NOMO-1 treated with dmso at 0.1 percent for 144 hours (cell line): ENCODE results near the gene TYW3.

Source experiments
- DNase-seq: peaks from one replicate; lab custom pipeline; 2025; ENCODE audit not compliant: unreplicated experiment; lab: John Stamatoyannopoulos, UW

TYW3 gene

GRCh38 chr1:74732960-74733603 is at the start of gene TYW3, which contains the start of gene CRYZ:
Gene TYW3 (plus strand): TSS chr1:74733152. CDS start chr1:74733245, 93 bp downstream.
Gene CRYZ (minus strand): TSS chr1:74733050. CDS start chr1:74724821, 8,229 bp downstream.
- DNase-seq, result peak; percentile 89

DNA sequence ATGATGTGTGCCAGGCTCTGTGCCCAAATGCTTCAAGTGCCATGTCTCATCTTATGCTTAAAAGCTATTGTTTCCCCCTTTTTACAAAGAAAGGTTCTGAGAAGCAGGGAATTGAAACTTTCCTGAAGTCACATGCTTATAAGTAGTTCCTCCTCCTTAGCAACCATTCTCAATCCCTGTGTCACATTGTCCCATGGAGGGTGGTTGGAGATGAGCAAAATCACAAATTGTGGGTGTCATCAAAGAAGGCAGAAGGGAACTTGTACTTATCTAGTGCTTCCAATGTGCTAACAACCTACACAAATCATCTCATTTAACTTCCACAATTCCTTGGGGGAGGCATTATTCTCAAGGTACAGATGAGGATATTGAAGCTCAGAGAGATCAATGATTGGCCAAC is 49.3 kb upstream of the TYW3 start:
- DNase-seq, result no peak

DNA sequence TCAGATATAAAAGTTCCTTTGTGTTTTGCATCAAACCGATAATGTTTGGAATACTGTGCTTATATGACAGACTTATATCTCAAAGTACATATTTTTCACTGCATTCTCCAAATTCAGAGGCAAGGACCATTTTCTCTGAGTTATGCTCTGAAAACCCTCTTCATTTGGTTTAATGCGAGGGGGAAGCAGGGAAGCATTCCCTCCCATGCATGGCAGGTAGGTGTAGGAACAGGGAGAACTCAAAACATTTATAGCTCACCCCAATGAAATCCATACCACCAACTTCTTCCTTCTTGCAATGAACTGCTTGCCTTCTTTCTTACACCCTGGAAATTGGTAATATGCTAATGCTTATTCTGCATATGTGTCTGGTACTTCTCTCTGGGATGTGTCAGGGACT is 48.7 kb upstream of the TYW3 start:
- no peak for DNase-seq

DNA sequence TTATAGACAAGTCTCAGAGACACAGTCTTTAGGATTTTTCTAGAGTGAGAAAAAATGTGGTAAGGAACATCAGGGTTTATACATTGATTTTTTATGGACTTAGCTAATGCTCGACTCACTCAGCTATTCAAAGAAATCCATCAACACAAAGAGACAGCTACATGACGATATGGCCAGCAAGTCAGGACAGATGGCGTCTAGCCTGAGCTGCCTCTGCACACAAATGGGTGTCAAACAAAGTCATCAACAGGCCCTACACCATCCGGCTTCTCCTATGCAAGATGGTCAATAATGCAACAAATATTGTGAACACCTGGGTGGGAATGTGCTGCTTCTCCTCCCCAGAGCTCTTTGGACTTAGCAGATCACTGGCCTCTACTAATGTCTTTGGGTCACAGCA is 46.0 kb upstream of the TYW3 start:
- DNase-seq, result no peak

DNA sequence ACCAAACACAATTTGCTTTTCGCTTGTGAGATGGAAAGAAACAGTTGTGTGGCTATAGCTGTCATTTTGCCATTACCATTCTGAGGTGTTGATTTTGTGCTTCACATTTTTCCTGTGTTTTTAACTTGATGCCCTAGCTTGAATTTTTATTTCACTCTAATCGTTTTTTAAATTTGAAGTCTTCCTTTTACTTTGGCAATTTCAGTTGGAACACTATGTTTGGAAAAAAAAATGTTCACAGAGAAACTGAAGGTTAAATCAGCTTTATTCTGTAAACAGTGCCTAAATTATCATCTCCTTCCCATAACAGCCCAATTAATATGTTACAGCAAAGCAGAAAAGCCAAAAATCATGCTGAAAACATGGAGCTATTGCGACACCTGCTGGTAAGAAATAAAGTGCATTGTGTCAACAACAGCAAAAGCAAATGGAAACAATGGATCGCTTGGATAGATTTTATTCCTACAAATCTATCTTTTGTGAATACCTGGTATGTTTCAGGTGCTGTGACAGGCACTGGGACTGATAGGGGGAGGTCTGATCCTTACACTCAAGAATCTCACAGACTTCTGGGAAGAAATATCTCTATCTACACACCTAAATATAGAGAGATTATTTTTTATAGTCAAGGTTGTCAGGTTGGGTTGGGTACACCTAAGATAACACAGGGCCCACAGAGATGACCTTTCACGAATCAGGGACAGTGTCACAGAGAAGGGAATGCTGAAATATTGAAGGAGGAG is 43.2 kb upstream of the TYW3 start:
- DNase-seq, result no peak

- no peak for DNase-seq
Observed at GRCh38 chr1:74690364-74690696, 42.6 kb upstream of the TYW3 start.

GRCh38 chr1:74690909-74691308 is 42.0 kb upstream of the TYW3 start:
- DNase-seq, result no peak

- DNase-seq, result no peak
Observed at GRCh38 chr1:74693473-74693872, 39.5 kb upstream of the TYW3 start.

GRCh38 chr1:74697832-74698231 is 35.1 kb upstream of the TYW3 start:
- no peak for DNase-seq

- DNase-seq, result no peak
Observed at GRCh38 chr1:74699331-74699730, 33.6 kb upstream of the TYW3 start.

- DNase-seq, result no peak
Observed at GRCh38 chr1:74703386-74704182, 29.4 kb upstream of the TYW3 start.

- DNase-seq, result no peak
Observed at GRCh38 chr1:74712881-74713280, 20.1 kb upstream of the TYW3 start.

GRCh38 chr1:74713849-74714248 is 19.1 kb upstream of the TYW3 start:
- no peak for DNase-seq

DNA sequence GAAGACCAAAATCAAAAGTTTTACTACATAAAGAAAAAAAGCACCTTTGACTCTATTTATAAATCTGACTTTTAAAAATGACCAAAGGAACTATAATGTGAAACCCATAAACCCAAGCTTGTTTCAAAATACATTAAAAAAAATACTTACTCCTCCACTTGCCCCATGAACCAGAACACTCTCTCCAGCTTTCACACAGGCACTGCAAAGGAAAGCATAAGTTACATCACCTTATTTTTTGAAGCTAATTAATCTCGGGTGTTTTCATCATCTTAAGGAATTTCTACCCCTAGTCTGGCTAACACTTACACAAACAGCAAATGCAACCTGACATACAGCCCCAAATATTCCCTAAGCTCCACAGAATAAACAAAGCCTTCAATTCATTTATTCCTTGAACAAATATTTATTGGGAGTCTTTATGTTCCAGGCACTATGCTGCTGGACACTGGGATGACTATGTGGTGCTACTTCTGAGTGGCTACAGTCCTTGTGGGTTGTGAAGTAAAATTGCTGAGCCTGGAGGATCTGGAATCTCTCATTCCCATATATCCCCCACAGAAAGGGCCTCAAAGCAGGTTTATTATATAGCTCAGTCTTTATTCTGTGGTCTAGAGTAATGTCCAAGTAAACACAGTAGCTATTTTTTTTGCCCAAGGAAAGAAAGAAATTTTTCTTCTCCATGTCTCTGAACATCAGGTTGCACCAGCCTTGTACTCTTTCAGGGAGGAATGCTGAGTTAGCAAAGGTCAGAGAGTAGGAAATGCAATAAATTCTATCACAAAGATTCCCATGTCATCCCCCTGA is 18.3 kb upstream of the TYW3 start:
- DNase-seq, result no peak

DNA sequence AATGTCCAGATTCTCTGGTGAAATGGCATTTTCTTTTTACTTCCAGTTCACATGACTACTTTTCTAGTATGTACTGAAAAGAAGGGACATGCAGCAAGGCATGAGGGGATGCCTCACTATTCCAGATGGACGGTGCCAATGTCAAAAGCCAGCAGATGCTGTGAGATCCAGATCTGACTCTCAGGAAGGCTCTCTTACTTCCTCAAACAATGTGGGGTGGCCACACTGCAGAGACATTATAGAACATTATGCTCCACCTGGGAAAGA is 17.8 kb upstream of the TYW3 start:
- DNase-seq, result no peak

DNA sequence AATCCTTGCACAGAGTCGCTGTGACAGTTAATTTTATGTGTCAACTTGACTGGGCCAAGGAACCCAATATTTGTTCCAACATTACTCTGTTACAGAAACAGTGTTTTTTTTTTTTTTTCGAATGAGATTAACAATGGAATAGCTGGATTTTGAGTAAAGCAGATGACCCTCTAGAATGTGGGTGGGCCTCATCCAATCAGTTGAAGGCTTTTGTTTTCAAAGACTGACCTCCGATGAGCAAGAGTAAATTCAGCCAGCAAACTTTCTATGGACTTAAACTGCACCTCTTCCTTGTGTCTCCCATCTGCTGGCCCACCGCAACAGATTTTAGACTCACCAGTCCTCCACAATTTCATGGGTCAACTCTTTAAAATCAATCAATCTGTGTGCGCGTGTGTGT is 17.1 kb upstream of the TYW3 start:
- no peak for DNase-seq

- DNase-seq, result no peak
Observed at GRCh38 chr1:74716822-74717221, 16.1 kb upstream of the TYW3 start.

GRCh38 chr1:74717626-74718025 is 15.3 kb upstream of the TYW3 start:
- DNase-seq, result no peak

- no peak for DNase-seq
Observed at GRCh38 chr1:74726063-74726462, 6.9 kb upstream of the TYW3 start.

- DNase-seq, result no peak
Observed at GRCh38 chr1:74728736-74729135, 4.2 kb upstream of the TYW3 start.

DNA sequence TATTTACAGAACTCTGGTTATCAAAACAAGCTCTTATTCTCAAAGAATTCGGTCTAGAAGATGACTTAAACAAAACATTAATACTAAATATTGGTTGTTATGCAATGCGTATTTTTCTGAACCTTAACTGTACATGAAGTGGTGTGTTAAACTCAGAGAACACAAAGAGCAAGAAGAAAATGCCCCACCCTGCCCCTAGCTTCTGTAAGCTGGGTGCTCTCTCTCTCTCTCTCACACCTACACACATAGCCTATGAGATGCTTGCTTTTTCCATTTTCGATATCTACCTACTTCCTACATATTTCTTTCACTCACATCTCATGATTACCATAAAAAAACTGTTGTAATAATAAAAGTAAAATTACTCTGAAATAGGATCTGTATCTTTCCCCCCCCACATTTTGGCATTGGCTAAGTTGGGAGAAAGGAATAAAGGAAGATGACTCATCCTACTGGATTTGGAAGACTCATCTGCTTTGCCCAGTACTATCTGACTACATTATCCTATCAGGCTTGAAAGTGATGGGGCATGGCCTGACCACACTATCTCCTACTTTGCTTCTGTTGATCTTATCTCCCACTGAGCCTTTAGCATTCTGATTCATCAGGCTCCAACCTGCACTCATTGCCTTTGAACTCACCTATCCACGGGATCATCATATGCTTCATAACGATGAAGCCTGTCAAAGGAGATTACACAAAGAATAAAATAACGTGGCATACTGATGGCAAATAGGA is 3.0 kb upstream of the TYW3 start:
- DNase-seq, result no peak
